Measurements from ENCODE around the gene MEGF8. TPM values are rescaled to one million over a fixed set of nuclear protein-coding genes. Genes with fewer than 3 reads are reported as not detected.

The MEGF8 gene
- total RNA-seq, 1 donor from 2014 or later, result 15.1 TPM

- H3K4me1 Mint-ChIP-seq, result peaks cover 49% of the 10 kb centered on the region
- ChIA-PET POLR2A (interaction anchor here (1.1 to 5.2 kb wide), 7 partner anchors 9 to 165 kb away, joined by 3 to 68 read pairs (median 15); partner anchors contain the start of genes CIC, GSK3A, POU2F2 and ZNF526), CTCF (interaction anchor here (1.3 to 2.9 kb wide), 7 partner anchors 18 to 170 kb away, joined by 3 to 29 read pairs (median 10); partner anchors contain the start of genes GSK3A and POU2F2)
- ATAC-seq (ENCODE audit: low read depth) (no peak), DNase-seq (no peak)
- H3K36me3 Mint-ChIP-seq (ENCODE audit: low read depth), result peaks cover 12% of the 10 kb centered on the region
- H3K4me3 Mint-ChIP-seq, result peak overlapping the region; percentile 86
- intact Hi-C loops (cut with micrococcal nuclease), result no loop called here
- H3K27me3 Mint-ChIP-seq, result no peaks in the 10 kb centered on the region
- H3K9me3 Mint-ChIP-seq, result no peaks in the 10 kb centered on the region
- TF ChIP-seq CTCF (IDR thresholded peaks at IDR 0.05), result no peak
- H3K27ac Mint-ChIP-seq, result peak overlapping the region; percentile 82
Observed at GRCh38 chr19:42278452-42279154, 46.8 kb upstream of the MEGF8 start.

DNA sequence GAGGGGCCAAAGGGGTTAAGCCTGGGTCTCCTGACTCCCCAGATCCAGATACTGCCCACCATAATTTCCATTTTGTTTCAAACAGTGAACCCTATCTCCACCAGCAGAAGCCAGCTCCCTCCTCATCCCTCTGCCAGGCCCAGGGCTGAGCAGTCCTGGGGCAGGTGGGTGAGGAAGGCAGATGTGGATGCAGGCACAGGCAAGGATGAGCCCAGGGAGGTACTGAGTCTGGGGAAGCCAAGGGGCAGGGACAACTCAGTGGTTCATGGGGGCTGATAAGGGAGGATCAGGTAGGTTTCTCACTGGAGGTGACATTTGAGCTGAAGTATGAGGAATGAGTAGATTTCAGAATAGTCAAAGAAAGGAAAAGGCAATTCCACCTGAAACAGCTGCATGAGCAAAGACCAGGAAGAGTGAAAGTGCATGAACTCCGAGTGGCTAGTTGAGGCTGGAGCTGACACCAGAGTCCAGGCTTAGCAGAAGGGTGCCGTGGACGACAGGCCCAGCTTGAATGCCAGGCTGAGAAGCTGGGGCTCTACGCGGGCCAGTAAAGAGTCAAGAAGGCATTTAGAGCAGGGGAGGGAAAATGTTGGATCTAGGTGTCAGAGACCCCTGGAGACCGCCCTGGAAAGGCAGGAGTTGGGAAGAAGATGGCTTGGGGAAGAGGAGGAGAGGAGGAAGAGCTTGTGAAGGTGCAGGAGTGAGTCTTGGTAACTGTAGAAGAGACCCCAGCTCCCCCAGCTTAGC lies 46.1 kb upstream of the MEGF8 start:
- ATAC-seq (ENCODE audit: low read depth) (no peak), DNase-seq (no peak)
- no peaks in the 10 kb centered on the region for H3K9me3 Mint-ChIP-seq
- peaks cover 49% of the 10 kb centered on the region for H3K4me1 Mint-ChIP-seq
- POLR2A ChIA-PET, result interaction anchor here (0.5 to 5.2 kb wide), 14 partner anchors 9 to 1478 kb away, joined by 3 to 68 read pairs (median 5); partner anchors contain the start of genes CIC, DEDD2, GSK3A and POU2F2
- H3K27ac Mint-ChIP-seq, result peak overlapping the region; percentile 82
- intact Hi-C loops (cut with micrococcal nuclease), result no loop called here
- peak overlapping the region; percentile 86 for H3K4me3 Mint-ChIP-seq
- TF ChIP-seq CTCF (IDR thresholded peaks at IDR 0.05), result no peak
- CTCF ChIA-PET, result interaction anchor here (0.6 to 2.9 kb wide), 22 partner anchors 9 to 198 kb away, joined by 3 to 29 read pairs (median 4); partner anchors contain the start of genes CIC, GSK3A and POU2F2
- H3K27me3 Mint-ChIP-seq, result no peaks in the 10 kb centered on the region
- H3K36me3 Mint-ChIP-seq (ENCODE audit: low read depth), result peaks cover 7% of the 10 kb centered on the region

GRCh38 chr19:42279902-42280814 lies 45.3 kb upstream of the MEGF8 start:
- no peaks in the 10 kb centered on the region for H3K27me3 Mint-ChIP-seq
- peak; percentile 91 for TF ChIP-seq CTCF (IDR thresholded peaks at IDR 0.05)
- H3K4me3 Mint-ChIP-seq, result peak overlapping the region; percentile 86
- H3K36me3 Mint-ChIP-seq (ENCODE audit: low read depth), result peaks cover 3% of the 10 kb centered on the region
- peak; percentile 38 for ATAC-seq (ENCODE audit: low read depth)
- H3K9me3 Mint-ChIP-seq, result no peaks in the 10 kb centered on the region
- H3K4me1 Mint-ChIP-seq, result peaks cover 52% of the 10 kb centered on the region
- H3K27ac Mint-ChIP-seq, result peak overlapping the region; percentile 82
- DNase-seq, result peak; percentile 81
- intact Hi-C loops (cut with micrococcal nuclease), result loop anchor here (1.0 to 5.0 kb wide), 5 partner anchors 26 to 172 kb away; partner anchors contain the start of genes POU2F2 and ZNF526
- CTCF ChIA-PET, result interaction anchor here (0.6 to 2.9 kb wide), 22 partner anchors 10 to 199 kb away, joined by 3 to 29 read pairs (median 4); partner anchors contain the start of genes CIC, GSK3A and POU2F2
- POLR2A ChIA-PET, result interaction anchor here (0.6 to 5.2 kb wide), 15 partner anchors 10 to 420 kb away, joined by 3 to 68 read pairs (median 5); partner anchors contain the start of genes CIC, DEDD2, GSK3A and POU2F2

DNA sequence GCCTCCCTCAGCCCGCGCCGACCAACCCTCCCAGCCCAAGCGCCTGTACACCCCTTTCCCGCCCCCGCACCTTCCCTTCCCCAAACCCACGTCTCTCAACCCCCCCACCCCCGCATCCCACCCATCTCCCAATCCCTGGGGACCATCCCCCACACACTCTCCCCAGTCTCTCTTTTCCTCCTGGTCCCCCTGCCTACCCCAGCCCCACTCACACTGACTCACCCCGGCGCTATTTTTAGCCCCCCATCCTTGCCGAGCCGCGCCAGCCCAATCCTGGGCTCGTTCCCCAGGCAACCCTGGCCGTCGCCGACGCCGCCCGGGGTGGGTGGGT lies 44.7 kb upstream of the MEGF8 start:
- Mint-ChIP-seq H3K9me3 (no peaks in the 10 kb centered on the region), H3K4me1 (peaks cover 56% of the 10 kb centered on the region), H3K27me3 (no peaks in the 10 kb centered on the region), H3K27ac (peak overlapping the region; percentile 74), H3K36me3 (ENCODE audit: low read depth) (peaks cover 3% of the 10 kb centered on the region), H3K4me3 (peak overlapping the region; percentile 75)
- POLR2A ChIA-PET, result interaction anchor here (1.2 to 5.2 kb wide), 5 partner anchors 11 to 167 kb away, joined by 8 to 68 read pairs (median 20); partner anchors contain the start of genes CIC, GSK3A and POU2F2
- CTCF ChIA-PET, result interaction anchor here (2.2 kb wide), 1 partner anchor 11 kb away, joined by 22 read pairs; the partner anchor contains the start of gene CIC
- intact Hi-C loops (cut with micrococcal nuclease), result loop anchor here (1.0 to 5.0 kb wide), 5 partner anchors 26 to 172 kb away; partner anchors contain the start of genes POU2F2 and ZNF526
- DNase-seq (no peak), ATAC-seq (ENCODE audit: low read depth) (no peak)
- no peak for TF ChIP-seq CTCF (IDR thresholded peaks at IDR 0.05)
